PC-3 (cell line): Measurements from ENCODE around the gene DDOST. TPM values are rescaled to one million over a fixed set of nuclear protein-coding genes. Genes with fewer than 3 reads are reported as not detected.

Experiments
- ATAC-seq: fragments of 200-7000 bp; cut with Tn5 transposase; 2 replicates; pipeline ENCODE4 v1.9.1; 2020; ENCODE audit warnings: mild to moderate bottlenecking, moderate library complexity
- BruUV-seq: library from RNA; stranded (reverse); fragments of 400-500 nt; replicated peaks from 2 replicates; lab custom pipeline; 2021; lab: Mats Ljungman, UMichigan
- CTCF ChIA-PET: fragments of 300-600 bp; sonication (Branson Sonifier 250); formaldehyde crosslinking; loops from one replicate; lab custom pipeline; 2022; ENCODE audit warnings: antibody characterized with exemption; lab: Charles Lee
- POLR2A ChIA-PET: fragments of 300-600 bp; sonication (Branson Sonifier 250); formaldehyde crosslinking; loops from one replicate; lab custom pipeline; 2022; ENCODE audit warnings: antibody characterized with exemption; ENCODE audit not compliant: unreplicated experiment; lab: Charles Lee
- DNase-seq: peaks from one replicate; pipeline ENCODE4 v3.0.0-alpha.2; 2015
- H2AFZ ChIP-seq: fragments of 300-600 bp; sonication (generic); 2 replicates; pipeline ENCODE4 v1.6.0; 2016; ENCODE audit warnings: antibody characterized with exemption, low read length
- H3F3A ChIP-seq: fragments of 300-600 bp; sonication (generic); one replicate; pipeline ENCODE4 v1.6.0; 2017; ENCODE audit warnings: antibody characterized with exemption, low read length, control low read depth, mild to moderate bottlenecking; ENCODE audit not compliant: unreplicated experiment
- H3K27ac ChIP-seq: fragments of 300-600 bp; sonication (generic); 2 replicates; pipeline ENCODE4 v1.5.1; 2016; ENCODE audit warnings: mild to moderate bottlenecking, low read length
- H3K27me3 ChIP-seq: fragments of 300-600 bp; sonication (generic); 2 replicates; pipeline ENCODE4 v1.6.1; 2016; ENCODE audit warnings: low read length, mixed read lengths
- H3K36me3 ChIP-seq: fragments of 300-600 bp; sonication (generic); 2 replicates; pipeline ENCODE4 v1.6.1; 2016; ENCODE audit warnings: low read depth, mixed run types, low read length, mixed read lengths
- H3K4me1 ChIP-seq: fragments of 300-600 bp; sonication (generic); 2 replicates; pipeline ENCODE4 v1.5.1; 2016; ENCODE audit warnings: low read length; ENCODE audit not compliant: insufficient read depth
- H3K4me2 ChIP-seq: fragments of 300-600 bp; sonication (generic); 2 replicates; pipeline ENCODE4 v1.6.0; 2016; ENCODE audit warnings: low read length
- H3K4me3 ChIP-seq: fragments of 300-600 bp; sonication (generic); 2 replicates; pipeline ENCODE4 v1.5.1; 2016; ENCODE audit warnings: mild to moderate bottlenecking, low read length, mixed read lengths
- H3K79me2 ChIP-seq: fragments of 300-600 bp; sonication (generic); 2 replicates; pipeline ENCODE4 v1.6.1; 2017; ENCODE audit warnings: low read length, mixed read lengths
- H3K9ac ChIP-seq: fragments of 300-600 bp; sonication (generic); 2 replicates; pipeline ENCODE4 v1.6.0; 2016; ENCODE audit warnings: mild to moderate bottlenecking, low read length
- H3K9me2 ChIP-seq: fragments of 300-600 bp; sonication (generic); replicated peaks from 2 replicates; pipeline ENCODE4 v1.6.1; 2016; ENCODE audit warnings: mixed run types, low read length, mixed read lengths
- H3K9me3 ChIP-seq: fragments of 300-600 bp; sonication (generic); 2 replicates; pipeline ENCODE4 v1.6.1; 2016; ENCODE audit warnings: low read length, mixed read lengths
- H4K20me1 ChIP-seq: fragments of 300-600 bp; sonication (generic); 2 replicates; pipeline ENCODE4 v1.6.1; 2016; ENCODE audit warnings: low read length, mixed read lengths
- CTCF ChIP-seq: fragments of 300-600 bp; sonication (generic); conservative IDR thresholded peaks from 2 replicates; pipeline ENCODE4 v1.5.1; 2017; ENCODE audit warnings: antibody characterized with exemption, low read depth, mild to moderate bottlenecking, low read length
- EZH2 ChIP-seq: fragments of 300-600 bp; sonication (generic); IDR thresholded peaks from one replicate; pipeline ENCODE4 v1.6.1; 2017; ENCODE audit warnings: antibody characterized with exemption, mild to moderate bottlenecking, low read length; ENCODE audit not compliant: unreplicated experiment
- EZH2phosphoT487 ChIP-seq: fragments of 300-600 bp; sonication (generic); IDR thresholded peaks from 2 replicates; pipeline ENCODE4 v1.6.1; 2018; ENCODE audit warnings: mild to moderate bottlenecking, antibody characterized with exemption, low read length, borderline replicate concordance
- intact Hi-C: fragments of 100-400 bp; cut with micrococcal nuclease; formaldehyde crosslinking; loops from 2 replicates; pipeline ENCODE4 v1.9.0; 2023
- total RNA-seq: library from RNA; depleted of rRNA; stranded (reverse); fragments of >200 nt; gene quantifications from 2 replicates; pipeline ENCODE4 v1.2.3, GENCODE V29; 2014

Gene DDOST
- total RNA-seq, 1 experiment from 2014 or later, result 357 TPM

GRCh38 chr1:20696397-20697333 is 35.5 kb upstream of the DDOST start:
- Histone ChIP-seq H3K4me3 (peak overlapping the region; percentile 72), H3K4me2 (peak overlapping the region; percentile 91), H2AFZ (peak overlapping the region; percentile 94), H3K27ac (peak overlapping the region; percentile 78), H3K4me1 (peaks cover 22% of the 10 kb centered on the region), H3K27me3 (no peaks in the 10 kb centered on the region), H3K79me2 (no peaks in the 10 kb centered on the region), H3K36me3 (no peaks in the 10 kb centered on the region), H3F3A (no peaks in the 10 kb centered on the region), H4K20me1 (no peaks in the 10 kb centered on the region), H3K9me2 (no peaks in the 10 kb centered on the region), H3K9me3 (no peaks in the 10 kb centered on the region), H3K9ac (peak overlapping the region; percentile 73)
- CTCF ChIA-PET, result interaction anchor here (0.5 to 1.3 kb wide), 13 partner anchors 21 to 536 kb away, joined by 3 to 22 read pairs (median 4); partner anchors contain the start of genes HP1BP3, KIF17 and SH2D5
- intact Hi-C loops, result loop anchor here (1.0 to 10.0 kb wide), 5 partner anchors 36 to 499 kb away; partner anchors contain the start of genes HP1BP3 and SH2D5
- BruUV-seq, result no TSS peak
- TF ChIP-seq EZH2 (no peak), CTCF (peak; percentile 80), EZH2phosphoT487 (no peak)
- POLR2A ChIA-PET, result interaction anchor here (0.6 to 0.7 kb wide), 2 partner anchors 65 to 649 kb away, joined by 3 to 4 read pairs; no protein-coding TSS in a partner anchor
- DNase-seq (peak; percentile 89), ATAC-seq (peak; percentile 91)

GRCh38 chr1:20695515-20695914 is 34.3 kb upstream of the DDOST start:
- ATAC-seq (no peak), DNase-seq (no peak)
- ChIA-PET CTCF (no interaction called here), POLR2A (no interaction called here)
- H2AFZ ChIP-seq, result no peak overlapping the region
- TF ChIP-seq EZH2phosphoT487, result no peak
- no peak for TF ChIP-seq CTCF
- TF ChIP-seq EZH2, result no peak
- H3K4me1 ChIP-seq, result peaks cover 22% of the 10 kb centered on the region
- H3K36me3 ChIP-seq, result no peaks in the 10 kb centered on the region
- intact Hi-C loops, result loop anchor here (5.0 to 10.0 kb wide), 3 partner anchors 92 to 289 kb away; partner anchors contain the start of gene HP1BP3
- no peak overlapping the region for H3K4me2 ChIP-seq
- no peaks in the 10 kb centered on the region for H3K9me3 ChIP-seq
- no TSS peak for BruUV-seq
- no peak overlapping the region for H3K4me3 ChIP-seq
- no peaks in the 10 kb centered on the region for H3F3A ChIP-seq
- no peak overlapping the region for H3K27ac ChIP-seq
- no peaks in the 10 kb centered on the region for H3K79me2 ChIP-seq
- H3K9me2 ChIP-seq, result no peaks in the 10 kb centered on the region
- H3K9ac ChIP-seq, result no peak overlapping the region
- no peaks in the 10 kb centered on the region for H4K20me1 ChIP-seq
- no peaks in the 10 kb centered on the region for H3K27me3 ChIP-seq
